ENCODE results near the gene XKR7.
"Not testable (repeated sequence)": the region's sequence is repeated elsewhere in the genome, so short reads cannot be mapped to it uniquely, and the experiment has no call there.

Gene XKR7

GRCh38 chr20:32012159-32012688 lies 44.3 kb downstream of the XKR7 start:
- DNase-seq (ENCODE audit: low read depth in 2 of 2): no peak

GRCh38 chr20:32013326-32013725 lies 45.4 kb downstream of the XKR7 start:
- no peak for DNase-seq (ENCODE audit: low read depth in 2 of 2)

GRCh38 chr20:32017711-32018251 lies 49.8 kb downstream of the XKR7 start:
- DNase-seq (ENCODE audit: low read depth in 2 of 2): no peak

- peak; percentile 19 to 29 for DNase-seq (ENCODE audit: low read depth in 2 of 2)
Observed at GRCh38 chr20:32018269-32019155, 50.6 kb downstream of the XKR7 start.

- DNase-seq (ENCODE audit: low read depth in 2 of 2): no peak
Observed at GRCh38 chr20:32019156-32019510, 51.2 kb downstream of the XKR7 start.

- no peak for DNase-seq (ENCODE audit: low read depth in 2 of 2)
Observed at GRCh38 chr20:32019563-32020463, 51.9 kb downstream of the XKR7 start.

GRCh38 chr20:32021091-32021490 lies 53.1 kb downstream of the XKR7 start:
- DNase-seq (ENCODE audit: low read depth in 2 of 2): no peak

- DNase-seq (ENCODE audit: low read depth in 2 of 2): no peak
Observed at GRCh38 chr20:32024683-32025295, 56.8 kb downstream of the XKR7 start.

- no peak for DNase-seq (ENCODE audit: low read depth in 2 of 2)
Observed at GRCh38 chr20:32027643-32028042, 59.7 kb downstream of the XKR7 start.

GRCh38 chr20:32028647-32029372 lies 60.9 kb downstream of the XKR7 start:
- DNase-seq (ENCODE audit: low read depth in 2 of 2): no peak

- no peak for DNase-seq (ENCODE audit: low read depth in 2 of 2)
Observed at GRCh38 chr20:32029561-32029960, 61.6 kb downstream of the XKR7 start.

GRCh38 chr20:32031007-32031958 lies 63.3 kb downstream of the XKR7 start:
- DNase-seq (ENCODE audit: low read depth in 2 of 2): peak; percentile 17 to 29

- no peak for DNase-seq (ENCODE audit: low read depth in 2 of 2)
Observed at GRCh38 chr20:32033316-32033715, 65.4 kb downstream of the XKR7 start.

GRCh38 chr20:32033721-32034120 lies 65.8 kb downstream of the XKR7 start:
- DNase-seq (ENCODE audit: low read depth in 2 of 2): not testable (repeated sequence)

- DNase-seq (ENCODE audit: low read depth in 2 of 2): no peak
Observed at GRCh38 chr20:32034581-32035425, 66.9 kb downstream of the XKR7 start.

GRCh38 chr20:32035426-32035779 lies 67.5 kb downstream of the XKR7 start:
- no peak for DNase-seq (ENCODE audit: low read depth in 2 of 2)

GRCh38 chr20:32036252-32036651 lies 68.3 kb downstream of the XKR7 start:
- no peak for DNase-seq (ENCODE audit: low read depth in 2 of 2)

GRCh38 chr20:32036716-32037485 lies 69.0 kb downstream of the XKR7 start:
- DNase-seq (ENCODE audit: low read depth in 2 of 2): no peak

All from stimulated activated CD8-positive, alpha-beta memory T cell treated with anti-CD3 and anti-CD28 coated beads, Interleukin-7, amount 100 ng/mL, for 4 hours (primary cell).